Activated CD4-positive, alpha-beta T cell treated with anti-CD3 and anti-CD28 coated beads for 24 hours (primary cell): ENCODE measurements around the gene DHRS11.

Experiments
- DNase-seq, 2 donors: peaks; one replicate each; pipeline ENCODE4 v3.0.0-alpha.2; 2020; ENCODE audit warnings: low read depth in 2 of 2

Gene DHRS11

DNA sequence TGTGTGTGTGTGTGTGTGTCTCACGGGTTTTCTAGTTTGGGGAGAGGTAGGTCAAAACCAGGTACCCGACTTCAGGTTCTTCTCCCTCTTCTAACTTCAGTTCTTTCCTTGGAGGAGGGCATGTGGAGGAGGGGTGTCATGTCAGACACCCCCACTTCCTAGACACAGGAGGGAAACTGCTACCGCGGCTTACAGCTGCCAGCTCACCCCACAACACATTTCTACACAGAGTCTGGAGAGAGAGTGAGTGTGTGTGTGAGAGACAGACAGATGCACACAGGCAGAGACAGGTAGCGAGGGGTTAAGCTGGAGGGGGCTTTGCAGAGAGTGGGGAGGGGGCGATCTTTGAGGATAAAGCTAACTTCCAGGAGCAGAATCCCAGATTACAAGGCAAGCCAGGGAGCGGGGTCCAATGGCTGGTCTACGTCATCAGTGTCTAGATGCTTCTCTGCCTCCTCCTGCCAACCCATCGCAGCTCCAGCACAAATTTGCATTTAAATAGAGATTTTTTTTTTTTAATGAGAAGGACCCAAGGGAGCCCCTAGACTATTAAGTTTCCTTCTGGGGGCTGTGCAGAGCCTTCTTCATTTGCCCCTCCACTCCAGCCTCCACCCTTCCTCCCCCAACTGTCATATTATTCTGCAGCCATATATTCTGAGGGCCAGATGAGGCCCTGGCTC lies 58.6 kb downstream of the DHRS11 start:
- no peak for DNase-seq
